ENCODE results near the gene CSTB. TPM values are rescaled to one million over a fixed set of nuclear protein-coding genes. Genes with fewer than 3 reads are reported as not detected.

The CSTB gene
- total and polyA plus RNA-seq, 2 experiments from 2014 or later: 24.1 to 120 TPM

GRCh38 chr21:43797415-43797814 lies 21.3 kb upstream of the CSTB start:
- Histone ChIP-seq H3K27ac (no peak overlapping the region), H3K27me3 (no peaks in the 10 kb centered on the region), H2AFZ (no peak overlapping the region), H3K4me3 (no peak overlapping the region), H4K20me1 (ENCODE audit: insufficient read depth, poor library complexity, severe bottlenecking) (no peaks in the 10 kb centered on the region), H3K4me1 (ENCODE audit: insufficient read depth) (no peaks in the 10 kb centered on the region), H3K4me2 (no peak overlapping the region), H3K9me3 (ENCODE audit: low read depth) (no peaks in the 10 kb centered on the region), H3K36me3 (replicated peaks; ENCODE audit: insufficient read depth, low read depth) (no peaks in the 10 kb centered on the region), H3K79me2 (peaks cover 2% of the 10 kb centered on the region), H3K9me2 (replicated peaks; ENCODE audit: insufficient read depth) (no peaks in the 10 kb centered on the region)
- WGBS (ENCODE audit: low lambda C conversion rate, missing lambda C conversion rate): 95% methylated on average over 19 of the region's 19 CpGs
- TF ChIP-seq, protein P1, sequence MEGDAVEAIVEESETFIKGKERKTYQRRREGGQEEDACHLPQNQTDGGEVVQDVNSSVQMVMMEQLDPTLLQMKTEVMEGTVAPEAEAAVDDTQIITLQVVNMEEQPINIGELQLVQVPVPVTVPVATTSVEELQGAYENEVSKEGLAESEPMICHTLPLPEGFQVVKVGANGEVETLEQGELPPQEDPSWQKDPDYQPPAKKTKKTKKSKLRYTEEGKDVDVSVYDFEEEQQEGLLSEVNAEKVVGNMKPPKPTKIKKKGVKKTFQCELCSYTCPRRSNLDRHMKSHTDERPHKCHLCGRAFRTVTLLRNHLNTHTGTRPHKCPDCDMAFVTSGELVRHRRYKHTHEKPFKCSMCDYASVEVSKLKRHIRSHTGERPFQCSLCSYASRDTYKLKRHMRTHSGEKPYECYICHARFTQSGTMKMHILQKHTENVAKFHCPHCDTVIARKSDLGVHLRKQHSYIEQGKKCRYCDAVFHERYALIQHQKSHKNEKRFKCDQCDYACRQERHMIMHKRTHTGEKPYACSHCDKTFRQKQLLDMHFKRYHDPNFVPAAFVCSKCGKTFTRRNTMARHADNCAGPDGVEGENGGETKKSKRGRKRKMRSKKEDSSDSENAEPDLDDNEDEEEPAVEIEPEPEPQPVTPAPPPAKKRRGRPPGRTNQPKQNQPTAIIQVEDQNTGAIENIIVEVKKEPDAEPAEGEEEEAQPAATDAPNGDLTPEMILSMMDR (IDR thresholded peaks at IDR 0.05; ENCODE audit: poor library complexity): no peak
- no peak for TF ChIP-seq EZH2 (IDR thresholded peaks at IDR 0.05; ENCODE audit: borderline replicate concordance)
- TF ChIP-seq EZH2phosphoT487 (IDR thresholded peaks at IDR 0.05; ENCODE audit: low read depth, severe bottlenecking, unreplicated experiment): no peak
- DNase-seq (ENCODE audit: low spot score): no peak

DNA sequence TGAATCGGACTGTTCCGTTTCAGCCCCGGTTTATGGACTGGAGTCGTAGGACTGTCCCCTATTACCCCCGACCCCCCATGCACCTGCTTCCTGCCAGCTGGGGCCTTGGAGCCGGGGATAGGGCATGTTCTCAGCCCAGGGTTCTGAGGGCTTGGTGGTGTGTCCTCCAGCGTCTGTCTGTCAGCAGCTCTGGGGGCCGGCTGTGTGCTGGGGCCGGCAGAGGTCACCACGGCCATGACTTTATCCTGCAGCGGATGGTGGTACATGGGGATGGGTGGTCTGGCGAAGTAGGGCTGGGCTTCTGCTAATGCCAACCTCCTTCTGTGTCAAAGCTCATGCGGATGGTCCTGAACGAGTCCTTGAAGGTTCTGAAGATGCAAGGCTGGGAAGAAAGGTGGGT lies 18.7 kb upstream of the CSTB start:
- no peak for DNase-seq (ENCODE audit: low spot score)
- Histone ChIP-seq H3K4me3 (no peak overlapping the region), H3K4me2 (no peak overlapping the region), H3K27ac (no peak overlapping the region), H3K36me3 (replicated peaks; ENCODE audit: insufficient read depth, low read depth) (no peaks in the 10 kb centered on the region), H3K9me3 (ENCODE audit: low read depth) (no peaks in the 10 kb centered on the region), H3K79me2 (peaks cover 28% of the 10 kb centered on the region), H3K9me2 (replicated peaks; ENCODE audit: insufficient read depth) (no peaks in the 10 kb centered on the region), H2AFZ (no peak overlapping the region), H4K20me1 (ENCODE audit: insufficient read depth, poor library complexity, severe bottlenecking) (no peaks in the 10 kb centered on the region), H3K4me1 (ENCODE audit: insufficient read depth) (peaks cover 5% of the 10 kb centered on the region), H3K27me3 (no peaks in the 10 kb centered on the region)
- 98% methylated on average over 14 of the region's 14 CpGs for WGBS (ENCODE audit: low lambda C conversion rate, missing lambda C conversion rate)
- TF ChIP-seq, protein P1 (IDR thresholded peaks at IDR 0.05; ENCODE audit: poor library complexity): no peak
- TF ChIP-seq EZH2 (IDR thresholded peaks at IDR 0.05; ENCODE audit: borderline replicate concordance) (no peak), EZH2phosphoT487 (IDR thresholded peaks at IDR 0.05; ENCODE audit: low read depth, severe bottlenecking, unreplicated experiment) (no peak)

DNA sequence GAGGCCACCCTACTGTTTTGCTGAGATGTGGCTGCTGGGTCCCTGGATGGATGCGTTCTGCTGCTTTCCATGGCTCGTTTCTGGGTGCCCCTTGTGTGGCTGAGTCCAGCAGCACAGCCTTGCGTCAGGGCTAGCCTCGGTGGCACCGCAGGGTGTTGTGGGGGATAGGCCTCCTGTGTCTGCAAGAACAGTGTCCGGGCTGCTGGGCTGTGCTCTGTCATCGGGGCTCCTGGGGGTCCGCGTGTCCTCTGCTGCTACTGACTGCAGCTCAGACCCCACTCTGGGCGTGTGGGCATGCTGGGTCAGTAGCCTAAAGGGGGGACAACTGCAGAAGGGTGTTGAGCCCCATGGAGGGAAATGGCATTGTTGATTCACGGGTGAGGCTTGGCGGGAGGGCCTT lies 18.2 kb upstream of the CSTB start:
- Histone ChIP-seq H3K9me3 (ENCODE audit: low read depth) (no peaks in the 10 kb centered on the region), H4K20me1 (ENCODE audit: insufficient read depth, poor library complexity, severe bottlenecking) (no peaks in the 10 kb centered on the region), H3K4me3 (no peak overlapping the region), H3K4me2 (no peak overlapping the region), H3K9me2 (replicated peaks; ENCODE audit: insufficient read depth) (no peaks in the 10 kb centered on the region), H3K79me2 (peaks cover 32% of the 10 kb centered on the region), H3K27ac (no peak overlapping the region), H3K36me3 (replicated peaks; ENCODE audit: insufficient read depth, low read depth) (no peaks in the 10 kb centered on the region), H2AFZ (no peak overlapping the region), H3K4me1 (ENCODE audit: insufficient read depth) (peaks cover 5% of the 10 kb centered on the region), H3K27me3 (no peaks in the 10 kb centered on the region)
- 90% methylated on average over 12 of the region's 12 CpGs for WGBS (ENCODE audit: low lambda C conversion rate, missing lambda C conversion rate)
- no peak for TF ChIP-seq EZH2 (IDR thresholded peaks at IDR 0.05; ENCODE audit: borderline replicate concordance)
- TF ChIP-seq, protein P1 (IDR thresholded peaks at IDR 0.05; ENCODE audit: poor library complexity): no peak
- no peak for TF ChIP-seq EZH2phosphoT487 (IDR thresholded peaks at IDR 0.05; ENCODE audit: low read depth, severe bottlenecking, unreplicated experiment)
- DNase-seq (ENCODE audit: low spot score): no peak

DNA sequence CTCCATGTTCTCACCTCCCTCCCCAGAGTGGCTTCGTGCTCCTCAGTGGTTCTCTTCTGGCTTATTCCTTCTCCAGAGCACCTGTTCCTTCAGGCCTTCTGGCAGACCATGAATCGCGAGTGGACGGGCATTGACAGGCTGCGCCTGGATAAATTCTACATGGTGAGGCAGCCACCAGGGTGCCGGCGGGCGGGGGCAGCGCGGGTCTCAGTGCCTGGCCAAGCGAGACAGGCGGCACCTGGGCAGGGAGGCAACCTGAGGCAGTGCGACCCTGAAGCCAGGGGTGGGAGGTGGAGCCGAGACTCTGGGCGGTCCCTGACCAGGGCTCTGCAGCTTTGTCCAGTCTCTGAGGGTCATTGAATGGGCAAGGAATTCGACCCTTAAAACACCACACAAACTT lies 17.1 kb upstream of the CSTB start:
- peaks cover 32% of the 10 kb centered on the region for H3K79me2 ChIP-seq
- no peaks in the 10 kb centered on the region for H3K27me3 ChIP-seq
- no peak overlapping the region for H3K27ac ChIP-seq
- no peaks in the 10 kb centered on the region for H3K36me3 ChIP-seq (replicated peaks; ENCODE audit: insufficient read depth, low read depth)
- DNase-seq (ENCODE audit: low spot score): no peak
- no peaks in the 10 kb centered on the region for H4K20me1 ChIP-seq (ENCODE audit: insufficient read depth, poor library complexity, severe bottlenecking)
- H3K4me2 ChIP-seq: no peak overlapping the region
- TF ChIP-seq, protein P1 (IDR thresholded peaks at IDR 0.05; ENCODE audit: poor library complexity): no peak
- no peak for TF ChIP-seq EZH2phosphoT487 (IDR thresholded peaks at IDR 0.05; ENCODE audit: low read depth, severe bottlenecking, unreplicated experiment)
- no peak for TF ChIP-seq EZH2 (IDR thresholded peaks at IDR 0.05; ENCODE audit: borderline replicate concordance)
- H2AFZ ChIP-seq: no peak overlapping the region
- H3K9me2 ChIP-seq (replicated peaks; ENCODE audit: insufficient read depth): no peaks in the 10 kb centered on the region
- H3K4me3 ChIP-seq: no peak overlapping the region
- WGBS (ENCODE audit: low lambda C conversion rate, missing lambda C conversion rate): 98% methylated on average over 16 of the region's 16 CpGs
- H3K4me1 ChIP-seq (ENCODE audit: insufficient read depth): peaks cover 5% of the 10 kb centered on the region
- H3K9me3 ChIP-seq (ENCODE audit: low read depth): no peaks in the 10 kb centered on the region

All from hepatocyte (in vitro differentiated cells).